Body of pancreas (tissue), 4 donors: ENCODE results near the gene CST9. TPM values are rescaled to one million over a fixed set of nuclear protein-coding genes. Genes with fewer than 3 reads are reported as not detected.
A peak's percentile ranks its signal among the peaks of the same experiment; 100 is the strongest.

Experiments
- ATAC-seq: fragments of 150-250 bp; one replicate; pipeline ENCODE4 v1.9.1; 2016
- DNase-seq, 4 donors: peaks; one replicate each; pipeline ENCODE4 v3.0.0-alpha.2; 2019
- H3K27ac ChIP-seq, 4 donors: fragments of 200-600 bp; sonication (generic); 1 replicate in 3 of 4; 2 replicates in 1 of 4; pipeline versions ENCODE4 v1.5.1 to v1.6.1; 2016 to 2019; ENCODE audit warnings: mild to moderate bottlenecking in 1 of 4, mixed read lengths in 1 of 4, moderate library complexity in 1 of 4
- H3K27me3 ChIP-seq, 2 donors: fragments of 200-600 bp; sonication (generic); one replicate each; pipeline ENCODE4 v1.6.0; 2016; ENCODE audit warnings: mild to moderate bottlenecking in 1 of 2
- H3K36me3 ChIP-seq, 2 donors: fragments of 200-600 bp; sonication (generic); replicated peaks in 1 of 2; 2 replicates each; pipeline ENCODE4 v1.5.1; 2016; ENCODE audit warnings: low read depth in 2 of 2; ENCODE audit not compliant: insufficient read depth in 1 of 2
- H3K4me1 ChIP-seq: fragments of 200-600 bp; sonication (generic); one replicate; pipeline ENCODE4 v1.6.0; 2016
- H3K4me3 ChIP-seq, 2 donors: fragments of 200-600 bp; sonication (generic); 1 replicate in 1 of 2; 2 replicates in 1 of 2; pipeline ENCODE4 v1.5.1; 2016 to 2019
- H3K9me3 ChIP-seq, 3 donors: fragments of 200-600 bp; sonication (generic); 1 replicate in 2 of 3; 2 replicates in 1 of 3; pipeline ENCODE4 v1.5.1; 2016
- CTCF ChIP-seq, 7 experiments: fragments of 450-650 bp in 4 of 7; fragments of 200-600 bp in 3 of 7; sonication (generic) in 3 of 7; IDR thresholded peaks; one replicate each; pipeline ENCODE4 v1.5.1; 2016 to 2019; ENCODE audit warnings: antibody characterized with exemption in 7 of 7
- POLR2A ChIP-seq, 3 donors: fragments of 450-650 bp; IDR thresholded peaks; one replicate each; pipeline ENCODE4 v1.6.1; 2016; ENCODE audit warnings: antibody characterized with exemption in 3 of 3, mild to moderate bottlenecking in 2 of 3
- WGBS, 2 donors: methylation state at CpG; one replicate each; pipeline ENCODE4 v1.1.5; 2017; 5-methylcytosine and 5-hydroxymethylcytosine counted together
- intact Hi-C: fragments of 100-400 bp; cut with DNase I; formaldehyde crosslinking; loops from one replicate; pipeline ENCODE4 v1.15.1; 2023
- total RNA-seq, 2 donors: library from RNA; depleted of rRNA; stranded (reverse); fragments of >200 nt; gene quantifications; one replicate each; pipeline ENCODE4 v1.1.0, GENCODE V29; 2016

CST9 gene
- total RNA-seq, 2 donors from 2014 or later = 3.6 TPM; not detected in 1

- H3K36me3 ChIP-seq = no peaks in the 10 kb centered on the region
- H3K27me3 ChIP-seq = no peaks in the 10 kb centered on the region
- no peaks in the 10 kb centered on the region for H3K4me1 ChIP-seq
- H3K27ac ChIP-seq = no peak overlapping the region
- intact Hi-C loops = no loop called here
- WGBS, 2 donors = 77 to 78% methylated on average over 11 to 13 of the region's 14 CpGs
- TF ChIP-seq POLR2A (IDR thresholded peaks at IDR 0.05) (no peak), CTCF (IDR thresholded peaks at IDR 0.05) (no peak)
- DNase-seq (no peak), ATAC-seq (no peak)
- H3K9me3 ChIP-seq = no peaks in the 10 kb centered on the region
- no peak overlapping the region for H3K4me3 ChIP-seq
Measured at GRCh38 chr20:23607497-23608245, 2.0 kb upstream of the CST9 start.

DNA sequence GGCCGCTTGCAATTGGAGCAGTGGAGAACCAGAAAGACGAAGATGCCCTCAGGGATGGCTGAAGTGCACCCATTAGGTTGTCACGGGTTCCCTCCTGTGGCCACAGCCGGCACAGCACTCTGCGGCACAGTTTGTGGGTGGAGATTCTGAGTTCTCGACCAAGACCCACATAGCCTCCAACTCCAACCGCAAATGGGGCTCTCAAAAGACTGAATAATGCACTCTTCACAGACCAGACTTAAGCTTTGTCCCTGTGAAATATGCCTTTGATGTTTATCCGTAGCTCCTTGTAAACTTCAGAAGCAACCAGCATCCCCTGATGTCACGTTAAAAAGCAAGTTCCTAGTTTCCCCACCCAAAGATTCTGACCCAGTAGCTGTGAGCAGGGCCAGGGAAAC is 934 bp upstream of the CST9 start:
- intact Hi-C loops = no loop called here
- no peaks in the 10 kb centered on the region for H3K27me3 ChIP-seq
- no peak overlapping the region for H3K4me3 ChIP-seq
- ATAC-seq = peak; percentile 89
- H3K36me3 ChIP-seq = no peaks in the 10 kb centered on the region
- peak; percentile 71 to 77 (median 74) for DNase-seq
- H3K27ac ChIP-seq = no peak overlapping the region
- no peaks in the 10 kb centered on the region for H3K9me3 ChIP-seq
- WGBS, 2 donors = 9 to 11% methylated on average over 9 of the region's 9 CpGs
- no peaks in the 10 kb centered on the region for H3K4me1 ChIP-seq
- TF ChIP-seq CTCF (IDR thresholded peaks at IDR 0.05) (peak; percentile 59 to 86 (median 78)), POLR2A (IDR thresholded peaks at IDR 0.05) (no peak)

- intact Hi-C loops = no loop called here
- ATAC-seq (no peak), DNase-seq (no peak)
- TF ChIP-seq POLR2A (IDR thresholded peaks at IDR 0.05) (no peak), CTCF (IDR thresholded peaks at IDR 0.05) (no peak)
- Histone ChIP-seq H3K9me3 (no peaks in the 10 kb centered on the region), H3K36me3 (no peaks in the 10 kb centered on the region), H3K4me1 (no peaks in the 10 kb centered on the region), H3K27ac (no peak overlapping the region), H3K27me3 (no peaks in the 10 kb centered on the region), H3K4me3 (no peak overlapping the region)
- WGBS, 2 donors = 56 to 79% methylated on average over 1 of the region's 1 CpG
Measured at GRCh38 chr20:23604306-23604705, 1.4 kb downstream of the CST9 start.

DNA sequence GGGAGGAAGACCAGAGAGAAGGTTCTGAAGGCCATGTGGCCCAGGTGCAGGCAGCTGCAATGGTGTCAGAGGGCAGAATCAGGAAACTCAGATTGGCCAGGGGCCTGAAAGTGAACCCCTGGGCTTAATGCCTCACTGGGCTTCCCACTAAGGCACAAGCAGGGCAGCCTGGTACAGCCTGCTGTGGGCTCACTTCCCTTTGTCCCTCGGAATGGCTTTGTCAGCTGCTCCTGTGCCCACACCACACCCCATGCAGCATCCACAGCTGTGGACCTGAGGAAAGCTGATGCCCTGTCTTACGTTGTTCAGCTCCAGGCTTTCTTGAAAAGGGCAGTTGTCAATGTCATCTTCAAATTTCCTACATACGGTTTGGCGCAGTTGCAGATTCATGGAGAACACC is 2.4 kb downstream of the CST9 start:
- Histone ChIP-seq H3K9me3 (no peaks in the 10 kb centered on the region), H3K27me3 (no peaks in the 10 kb centered on the region), H3K4me1 (no peaks in the 10 kb centered on the region), H3K4me3 (no peak overlapping the region), H3K36me3 (no peaks in the 10 kb centered on the region), H3K27ac (no peak overlapping the region)
- no peak for DNase-seq
- TF ChIP-seq CTCF (IDR thresholded peaks at IDR 0.05) (no peak), POLR2A (IDR thresholded peaks at IDR 0.05) (no peak)
- 69% methylated on average over 4 of the region's 4 CpGs for WGBS, 2 donors
- no peak for ATAC-seq
- intact Hi-C loops = no loop called here

- 59 to 65% methylated on average over 6 of the region's 6 CpGs for WGBS, 2 donors
- H3K4me3 ChIP-seq = no peak overlapping the region
- ATAC-seq (no peak), DNase-seq (no peak)
- H3K9me3 ChIP-seq = no peaks in the 10 kb centered on the region
- intact Hi-C loops = no loop called here
- H3K4me1 ChIP-seq = no peaks in the 10 kb centered on the region
- no peaks in the 10 kb centered on the region for H3K27me3 ChIP-seq
- no peaks in the 10 kb centered on the region for H3K36me3 ChIP-seq
- TF ChIP-seq CTCF (IDR thresholded peaks at IDR 0.05) (no peak), POLR2A (IDR thresholded peaks at IDR 0.05) (no peak)
- H3K27ac ChIP-seq = no peak overlapping the region
Measured at GRCh38 chr20:23602699-23603098, 3.0 kb downstream of the CST9 start.
